A549 (cell line): ENCODE measurements around the gene TMBIM1. TPM values are rescaled to one million over a fixed set of nuclear protein-coding genes. Genes with fewer than 3 reads are reported as not detected.
A peak's percentile ranks its signal among the peaks of the same experiment; 100 is the strongest.

Experiments
- ATAC-seq, 2 experiments: fragments of 200-7000 bp in 1 of 2; fragments of >200 bp in 1 of 2; cut with Nextera tagmentation in 1 of 2; cut with Tn5 transposase in 1 of 2; 3 replicates each; pipeline versions ENCODE4 v1.8.0 to v1.9.1; 2018 to 2020; ENCODE audit warnings: mild to moderate bottlenecking in 1 of 2, moderate library complexity in 1 of 2
- CTCF ChIA-PET: fragments of 300-600 bp; sonication (Branson Sonifier 250); formaldehyde crosslinking; extraction: SDS; loops from one replicate; lab custom pipeline; 2021; ENCODE audit warnings: antibody characterized with exemption, inconsistent platforms; lab: Yijun Ruan, JAX
- POLR2A ChIA-PET: fragments of 350-600 bp; formaldehyde crosslinking; extraction: SDS; loops from one replicate; lab custom pipeline; 2021; ENCODE audit warnings: antibody characterized with exemption, inconsistent platforms; lab: Yijun Ruan, JAX
- DNase-seq, 2 experiments: peaks; one replicate each; pipeline versions ENCODE4 v3.0.0 to v3.0.0-alpha.2; 2011 to 2016; ENCODE audit warnings: low read depth in 1 of 2, low spot score in 1 of 2
- FAIRE-seq: peaks from 2 replicates; lab custom pipeline; 2011; peaks lifted over from hg19 to GRCh38; lab: Jason Lieb, UNC
- H3K27ac ChIP-seq, 2 experiments: fragments of >200 bp; sonication (Bioruptor Twin); formaldehyde crosslinking; 3 replicates each; pipeline ENCODE4 v1.5.1; 2016 to 2017
- H3K4me1 ChIP-seq: fragments of >200 bp; sonication (Bioruptor Twin); formaldehyde crosslinking; 3 replicates; pipeline ENCODE4 v1.6.1; 2016
- H3K4me2 ChIP-seq: fragments of >200 bp; sonication (Bioruptor Twin); formaldehyde crosslinking; 3 replicates; pipeline ENCODE4 v1.6.1; 2016
- H3K4me3 ChIP-seq: fragments of >200 bp; sonication (Bioruptor Twin); formaldehyde crosslinking; 3 replicates; pipeline ENCODE4 v1.5.1; 2016
- H3K9me3 ChIP-seq: fragments of >200 bp; sonication (Bioruptor Twin); formaldehyde crosslinking; 3 replicates; pipeline ENCODE4 v1.6.1; 2016
- CEBPB ChIP-seq, 2 experiments: fragments of >200 bp in 1 of 2; sonication (Bioruptor Twin) in 1 of 2; formaldehyde crosslinking in 1 of 2; IDR thresholded peaks; 2 replicates each; pipeline ENCODE4 v1.6.1; 2012 to 2016
- CHD2 ChIP-seq: fragments of 150-350 bp; IDR thresholded peaks from 2 replicates; pipeline ENCODE4 v1.6.1; 2014; ENCODE audit warnings: low read length; ENCODE audit not compliant: partially characterized antibody
- EHMT2 ChIP-seq: fragments of 200-600 bp; sonication (generic); IDR thresholded peaks from 2 replicates; pipeline ENCODE4 v1.6.1; 2016; ENCODE audit warnings: antibody characterized with exemption, low read depth, mild to moderate bottlenecking, moderate library complexity
- ESRRA ChIP-seq: fragments of 150-350 bp; IDR thresholded peaks from 2 replicates; pipeline ENCODE4 v1.6.1; 2014; ENCODE audit warnings: mild to moderate bottlenecking, low read length, borderline replicate concordance
- JUN ChIP-seq, 2 experiments: fragments of >200 bp; sonication (Bioruptor Twin); formaldehyde crosslinking; IDR thresholded peaks; 2 replicates in 1 of 2; 3 replicates in 1 of 2; pipeline ENCODE4 v1.6.1; 2016 to 2017
- JUNB ChIP-seq: fragments of >200 bp; sonication (Bioruptor Twin); formaldehyde crosslinking; IDR thresholded peaks from 2 replicates; pipeline ENCODE4 v1.6.1; 2016
- KDM5A ChIP-seq: fragments of 200-600 bp; sonication (generic); IDR thresholded peaks from 2 replicates; pipeline ENCODE4 v1.6.1; 2016; ENCODE audit warnings: antibody characterized with exemption, mild to moderate bottlenecking
- MAZ ChIP-seq: fragments of 150-350 bp; IDR thresholded peaks from 2 replicates; pipeline ENCODE4 v1.6.1; 2014; ENCODE audit warnings: antibody characterized with exemption, low read depth, low read length, borderline replicate concordance
- PHF8 ChIP-seq: fragments of 200-600 bp; sonication (generic); IDR thresholded peaks from 2 replicates; pipeline ENCODE4 v1.6.1; 2016; ENCODE audit warnings: low read depth, mild to moderate bottlenecking, antibody characterized with exemption, moderate library complexity, borderline replicate concordance
- POLR2A ChIP-seq: IDR thresholded peaks from 2 replicates; pipeline ENCODE4 v1.6.1; 2012; ENCODE audit warnings: mild to moderate bottlenecking, low read length
- POLR2AphosphoS2 ChIP-seq: conservative IDR thresholded peaks from 2 replicates; pipeline ENCODE4 v1.6.1; 2012; ENCODE audit warnings: low read length, improper control_type of control experiment, inconsistent platforms
- RARB ChIP-seq: fragments of 250-450 bp; sonication (Bioruptor Pico); IDR thresholded peaks from 2 replicates; pipeline ENCODE4 v1.8.0; 2021; ENCODE audit warnings: mild to moderate bottlenecking, moderate library complexity
- WGBS: methylation state at CpG from one replicate; pipeline ENCODE4 v1.1.6; 2017; ENCODE audit errors: missing lambda C conversion rate; 5-methylcytosine and 5-hydroxymethylcytosine counted together
- polyA plus RNA-seq, 4 experiments: library from polyadenylated mRNA; depleted of rRNA in 3 of 4; stranded (reverse); fragments of >200 nt; fragmentation: RNase III in 1 of 4; extraction: RNeasy Plus Mini Kit Qiagen cat#74134 plus additional on column Dnase treatment in 1 of 4; gene quantifications; 2 replicates in 3 of 4; 3 replicates in 1 of 4; pipeline ENCODE4 v1.2.3, GENCODE V29; 2011 to 2017
- TF ChIP-seq, protein P1 (sequence below): fragments of >200 bp; sonication (Bioruptor Twin); formaldehyde crosslinking; IDR thresholded peaks from 3 replicates; pipeline ENCODE4 v1.5.1; 2016
- TF ChIP-seq, protein P2 (sequence below): fragments of >200 bp; sonication (Bioruptor Twin); formaldehyde crosslinking; IDR thresholded peaks from 2 replicates; pipeline ENCODE4 v1.6.1; 2016
- TF ChIP-seq, protein P3 (sequence below): IDR thresholded peaks from 2 replicates; pipeline ENCODE4 v1.6.1; 2012
- TF ChIP-seq, protein P4 (sequence below): fragments of 450-650 bp; IDR thresholded peaks from 2 replicates; pipeline ENCODE4 v1.6.1; 2014; ENCODE audit warnings: antibody characterized with exemption
- TF ChIP-seq, protein P5 (sequence below): fragments of 200-600 bp; sonication (generic); IDR thresholded peaks from 2 replicates; pipeline ENCODE4 v1.6.1; 2016; ENCODE audit warnings: antibody characterized with exemption, mild to moderate bottlenecking, moderate library complexity
- TF ChIP-seq, protein P6 (sequence below): fragments of >200 bp; sonication (Bioruptor Twin); formaldehyde crosslinking; IDR thresholded peaks from 3 replicates; pipeline ENCODE4 v1.6.1; 2016
- TF ChIP-seq, protein P7 (sequence below): IDR thresholded peaks from 2 replicates; pipeline ENCODE4 v1.6.1; 2012

The TMBIM1 gene
- polyA plus RNA-seq, 2 of the 4 experiments (the other 2 are of a cell fraction), result 61.4 to 70.4 TPM

DNA sequence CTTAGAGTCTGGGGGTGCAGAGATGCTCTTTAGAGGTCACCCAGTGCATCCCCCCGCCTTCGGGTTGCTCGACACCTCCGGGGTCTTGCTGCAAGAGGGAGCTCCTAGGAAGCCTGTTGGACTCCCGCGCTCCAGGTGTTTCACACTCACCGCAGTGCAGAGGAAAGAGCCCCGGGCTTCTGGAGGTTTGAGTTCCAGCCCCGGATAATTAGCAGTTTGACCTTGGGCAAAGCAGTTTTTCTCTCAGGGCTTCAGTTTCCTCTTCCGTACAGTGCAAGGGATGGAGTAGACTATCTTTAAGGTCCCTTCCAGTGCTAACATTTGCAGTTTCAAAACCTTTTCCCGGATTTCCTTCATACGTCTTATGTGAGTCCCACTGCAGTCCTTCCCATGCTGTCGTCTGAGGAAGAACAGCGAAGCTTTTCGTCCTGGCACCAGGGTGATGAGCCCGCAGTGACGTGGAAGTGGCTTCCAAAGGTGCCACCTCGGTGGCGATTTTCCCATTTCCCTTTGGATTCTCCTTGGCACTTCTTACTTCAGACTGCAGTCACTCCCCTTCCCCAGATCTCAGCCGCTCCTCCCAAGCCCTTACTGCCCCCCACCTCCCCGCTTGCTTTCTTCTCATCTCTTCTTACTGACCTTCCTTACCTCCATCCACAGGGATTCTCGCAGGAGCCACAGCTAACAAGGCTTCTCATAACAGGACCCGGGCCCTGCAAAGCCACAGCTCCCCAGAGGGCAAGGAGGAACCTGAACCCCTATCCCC lies 21.4 kb downstream of the TMBIM1 start:
- POLR2A ChIA-PET, result interaction anchor here (0.7 to 1.6 kb wide), 8 partner anchors 12 to 125 kb away, joined by 3 to 6 read pairs (median 4); partner anchors contain the start of gene CATIP
- Histone ChIP-seq H3K4me2 (peak overlapping the region; percentile 100), H3K9me3 (no peaks in the 10 kb centered on the region), H3K27ac (peak overlapping the region; percentile 89 to 92), H3K4me1 (peaks cover 25% of the 10 kb centered on the region), H3K4me3 (peak overlapping the region; percentile 97)
- ATAC-seq (0 out of 6 replicates have a peak, but pooled peaks of 1 of the 2 experiments have one; percentile 0), FAIRE-seq (no peak), DNase-seq (no peak)
- 2% methylated on average over 23 of the region's 23 CpGs for WGBS
- TF ChIP-seq RARB (no peak), ESRRA (0 out of 2 replicates have a peak, but pooled peaks have one; percentile 2), EHMT2 (no peak)
- TF ChIP-seq, protein P1, sequence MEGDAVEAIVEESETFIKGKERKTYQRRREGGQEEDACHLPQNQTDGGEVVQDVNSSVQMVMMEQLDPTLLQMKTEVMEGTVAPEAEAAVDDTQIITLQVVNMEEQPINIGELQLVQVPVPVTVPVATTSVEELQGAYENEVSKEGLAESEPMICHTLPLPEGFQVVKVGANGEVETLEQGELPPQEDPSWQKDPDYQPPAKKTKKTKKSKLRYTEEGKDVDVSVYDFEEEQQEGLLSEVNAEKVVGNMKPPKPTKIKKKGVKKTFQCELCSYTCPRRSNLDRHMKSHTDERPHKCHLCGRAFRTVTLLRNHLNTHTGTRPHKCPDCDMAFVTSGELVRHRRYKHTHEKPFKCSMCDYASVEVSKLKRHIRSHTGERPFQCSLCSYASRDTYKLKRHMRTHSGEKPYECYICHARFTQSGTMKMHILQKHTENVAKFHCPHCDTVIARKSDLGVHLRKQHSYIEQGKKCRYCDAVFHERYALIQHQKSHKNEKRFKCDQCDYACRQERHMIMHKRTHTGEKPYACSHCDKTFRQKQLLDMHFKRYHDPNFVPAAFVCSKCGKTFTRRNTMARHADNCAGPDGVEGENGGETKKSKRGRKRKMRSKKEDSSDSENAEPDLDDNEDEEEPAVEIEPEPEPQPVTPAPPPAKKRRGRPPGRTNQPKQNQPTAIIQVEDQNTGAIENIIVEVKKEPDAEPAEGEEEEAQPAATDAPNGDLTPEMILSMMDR, result no peak
- CTCF ChIA-PET, result interaction anchor here (0.7 to 6.5 kb wide), 16 partner anchors 13 to 223 kb away, joined by 3 to 105 read pairs (median 6); partner anchors contain the start of gene CATIP

DNA sequence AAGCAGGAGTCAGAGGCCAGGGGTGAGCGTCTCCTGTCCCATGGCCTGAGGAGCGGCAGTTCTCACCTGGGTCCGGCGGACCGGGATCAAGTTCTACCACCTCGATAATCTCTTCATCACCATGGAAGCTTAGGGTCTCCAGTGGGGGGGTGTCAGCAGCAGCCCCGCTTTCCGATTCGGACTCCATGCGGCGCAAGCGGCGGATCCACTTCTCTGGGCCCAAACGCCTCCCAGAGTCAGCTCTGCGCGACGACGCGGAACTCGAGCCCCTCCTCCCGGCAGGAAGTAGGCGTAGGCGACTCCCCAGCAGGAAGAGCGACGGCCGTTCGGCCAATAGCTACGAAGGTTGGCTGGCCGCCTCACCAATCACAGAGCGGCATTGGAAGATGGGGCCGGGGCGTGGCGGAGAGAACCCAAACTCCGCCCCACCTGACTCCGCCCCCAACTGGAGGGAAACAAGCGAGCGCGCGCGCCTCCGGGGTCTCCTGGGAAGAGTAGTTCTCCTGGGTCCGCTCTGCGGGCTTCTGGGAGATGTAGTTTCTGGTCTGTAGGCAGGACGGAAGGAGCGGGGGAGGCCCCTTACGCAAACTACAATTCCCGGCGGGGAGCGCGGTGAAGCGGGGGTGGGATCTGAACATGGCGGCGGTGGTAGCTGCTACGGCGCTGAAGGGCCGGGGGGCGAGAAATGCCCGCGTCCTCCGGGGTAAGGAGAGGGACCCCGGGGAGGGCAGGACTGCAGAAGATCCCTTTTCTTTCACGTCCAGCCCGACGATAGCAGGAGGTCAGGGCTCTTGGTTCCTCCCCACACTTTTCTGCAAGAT lies 22.2 kb downstream of the TMBIM1 start, which contains the start of the genes AAMP and PNKD:
Gene AAMP, minus strand, starts transcription at position 238 of the 821 bp plus-strand sequence. Its CDS starts 51 bp downstream, at position 187.
Gene PNKD, plus strand, starts transcription at position 620 of the 821 bp plus-strand sequence. Its CDS starts 17 bp downstream, at position 637.
- ATAC-seq (peak; percentile 88 to 93), DNase-seq (peak; percentile 97 to 99), FAIRE-seq (no peak)
- Histone ChIP-seq H3K9me3 (no peaks in the 10 kb centered on the region), H3K4me1 (peaks cover 25% of the 10 kb centered on the region), H3K4me2 (peak within 1 kb of the TSS; percentile 100), H3K27ac (peak within 1 kb of the TSS; percentile 90 to 92), H3K4me3 (peak within 1 kb of the TSS; percentile 97)
- ChIA-PET CTCF (interaction anchor here (1.1 to 6.5 kb wide), 12 partner anchors 14 to 196 kb away, joined by 3 to 105 read pairs (median 7); partner anchors contain the start of gene CATIP), POLR2A (interaction anchor here (0.7 to 1.6 kb wide), 8 partner anchors 11 to 126 kb away, joined by 3 to 6 read pairs (median 4); partner anchors contain the start of gene CATIP)
- WGBS, result 2% methylated on average over 27 of the region's 64 CpGs
- TF ChIP-seq CHD2 (no peak), MAZ (no peak), JUN (IDR thresholded peaks at IDR 0.05) (peak; percentile 6 to 59; a peak in 2 of 5 replicates), CEBPB (IDR thresholded peaks at IDR 0.05) (0 out of 4 replicates have a peak, but pooled peaks of 1 of the 2 experiments have one; percentile 38), POLR2A (peak; percentile 75), PHF8 (peak; percentile 91), KDM5A (peak; percentile 77), JUNB (no peak), POLR2AphosphoS2 (no peak)
- TF ChIP-seq, protein P2, sequence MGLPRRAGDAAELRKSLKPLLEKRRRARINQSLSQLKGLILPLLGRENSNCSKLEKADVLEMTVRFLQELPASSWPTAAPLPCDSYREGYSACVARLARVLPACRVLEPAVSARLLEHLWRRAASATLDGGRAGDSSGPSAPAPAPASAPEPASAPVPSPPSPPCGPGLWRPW, result no peak
- TF ChIP-seq, protein P3, sequence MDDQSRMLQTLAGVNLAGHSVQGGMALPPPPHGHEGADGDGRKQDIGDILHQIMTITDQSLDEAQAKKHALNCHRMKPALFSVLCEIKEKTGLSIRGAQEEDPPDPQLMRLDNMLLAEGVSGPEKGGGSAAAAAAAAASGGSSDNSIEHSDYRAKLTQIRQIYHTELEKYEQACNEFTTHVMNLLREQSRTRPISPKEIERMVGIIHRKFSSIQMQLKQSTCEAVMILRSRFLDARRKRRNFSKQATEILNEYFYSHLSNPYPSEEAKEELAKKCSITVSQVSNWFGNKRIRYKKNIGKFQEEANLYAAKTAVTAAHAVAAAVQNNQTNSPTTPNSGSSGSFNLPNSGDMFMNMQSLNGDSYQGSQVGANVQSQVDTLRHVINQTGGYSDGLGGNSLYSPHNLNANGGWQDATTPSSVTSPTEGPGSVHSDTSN, result peak; percentile 97
- TF ChIP-seq, protein P4, sequence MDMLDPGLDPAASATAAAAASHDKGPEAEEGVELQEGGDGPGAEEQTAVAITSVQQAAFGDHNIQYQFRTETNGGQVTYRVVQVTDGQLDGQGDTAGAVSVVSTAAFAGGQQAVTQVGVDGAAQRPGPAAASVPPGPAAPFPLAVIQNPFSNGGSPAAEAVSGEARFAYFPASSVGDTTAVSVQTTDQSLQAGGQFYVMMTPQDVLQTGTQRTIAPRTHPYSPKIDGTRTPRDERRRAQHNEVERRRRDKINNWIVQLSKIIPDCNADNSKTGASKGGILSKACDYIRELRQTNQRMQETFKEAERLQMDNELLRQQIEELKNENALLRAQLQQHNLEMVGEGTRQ, result peak; percentile 75
- TF ChIP-seq, protein P5, sequence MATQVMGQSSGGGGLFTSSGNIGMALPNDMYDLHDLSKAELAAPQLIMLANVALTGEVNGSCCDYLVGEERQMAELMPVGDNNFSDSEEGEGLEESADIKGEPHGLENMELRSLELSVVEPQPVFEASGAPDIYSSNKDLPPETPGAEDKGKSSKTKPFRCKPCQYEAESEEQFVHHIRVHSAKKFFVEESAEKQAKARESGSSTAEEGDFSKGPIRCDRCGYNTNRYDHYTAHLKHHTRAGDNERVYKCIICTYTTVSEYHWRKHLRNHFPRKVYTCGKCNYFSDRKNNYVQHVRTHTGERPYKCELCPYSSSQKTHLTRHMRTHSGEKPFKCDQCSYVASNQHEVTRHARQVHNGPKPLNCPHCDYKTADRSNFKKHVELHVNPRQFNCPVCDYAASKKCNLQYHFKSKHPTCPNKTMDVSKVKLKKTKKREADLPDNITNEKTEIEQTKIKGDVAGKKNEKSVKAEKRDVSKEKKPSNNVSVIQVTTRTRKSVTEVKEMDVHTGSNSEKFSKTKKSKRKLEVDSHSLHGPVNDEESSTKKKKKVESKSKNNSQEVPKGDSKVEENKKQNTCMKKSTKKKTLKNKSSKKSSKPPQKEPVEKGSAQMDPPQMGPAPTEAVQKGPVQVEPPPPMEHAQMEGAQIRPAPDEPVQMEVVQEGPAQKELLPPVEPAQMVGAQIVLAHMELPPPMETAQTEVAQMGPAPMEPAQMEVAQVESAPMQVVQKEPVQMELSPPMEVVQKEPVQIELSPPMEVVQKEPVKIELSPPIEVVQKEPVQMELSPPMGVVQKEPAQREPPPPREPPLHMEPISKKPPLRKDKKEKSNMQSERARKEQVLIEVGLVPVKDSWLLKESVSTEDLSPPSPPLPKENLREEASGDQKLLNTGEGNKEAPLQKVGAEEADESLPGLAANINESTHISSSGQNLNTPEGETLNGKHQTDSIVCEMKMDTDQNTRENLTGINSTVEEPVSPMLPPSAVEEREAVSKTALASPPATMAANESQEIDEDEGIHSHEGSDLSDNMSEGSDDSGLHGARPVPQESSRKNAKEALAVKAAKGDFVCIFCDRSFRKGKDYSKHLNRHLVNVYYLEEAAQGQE, result no peak
- TF ChIP-seq, protein P6, sequence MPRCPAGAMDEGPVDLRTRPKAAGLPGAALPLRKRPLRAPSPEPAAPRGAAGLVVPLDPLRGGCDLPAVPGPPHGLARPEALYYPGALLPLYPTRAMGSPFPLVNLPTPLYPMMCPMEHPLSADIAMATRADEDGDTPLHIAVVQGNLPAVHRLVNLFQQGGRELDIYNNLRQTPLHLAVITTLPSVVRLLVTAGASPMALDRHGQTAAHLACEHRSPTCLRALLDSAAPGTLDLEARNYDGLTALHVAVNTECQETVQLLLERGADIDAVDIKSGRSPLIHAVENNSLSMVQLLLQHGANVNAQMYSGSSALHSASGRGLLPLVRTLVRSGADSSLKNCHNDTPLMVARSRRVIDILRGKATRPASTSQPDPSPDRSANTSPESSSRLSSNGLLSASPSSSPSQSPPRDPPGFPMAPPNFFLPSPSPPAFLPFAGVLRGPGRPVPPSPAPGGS, result 0 out of 3 replicates have a peak, but pooled peaks have one; percentile 47
- TF ChIP-seq, protein P7, sequence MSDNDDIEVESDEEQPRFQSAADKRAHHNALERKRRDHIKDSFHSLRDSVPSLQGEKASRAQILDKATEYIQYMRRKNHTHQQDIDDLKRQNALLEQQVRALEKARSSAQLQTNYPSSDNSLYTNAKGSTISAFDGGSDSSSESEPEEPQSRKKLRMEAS, result peak; percentile 64
